Chondrocyte (in vitro differentiated cells): ENCODE measurements around the gene GRAMD2B. TPM values are rescaled to one million over a fixed set of nuclear protein-coding genes. Genes with fewer than 3 reads are reported as not detected.

Experiments
- DNase-seq: peaks from one replicate; pipeline ENCODE4 v3.0.0; 2021; ENCODE audit warnings: mixed read lengths, low spot score
- H3K27ac Mint-ChIP-seq: one replicate; pipeline ENCODE4 v1.8.0; 2021; ENCODE audit warnings: mild to moderate bottlenecking, moderate library complexity, mixed read lengths; ENCODE audit not compliant: unreplicated experiment
- H3K27me3 Mint-ChIP-seq: 2 replicates; pipeline ENCODE4 v1.8.0; 2021; ENCODE audit warnings: low read depth, mixed read lengths
- H3K36me3 Mint-ChIP-seq: 2 replicates; pipeline ENCODE4 v1.8.0; 2021; ENCODE audit warnings: low read depth, mixed read lengths
- H3K4me1 Mint-ChIP-seq: 2 replicates; pipeline ENCODE4 v1.8.0; 2021; ENCODE audit warnings: low read depth, mild to moderate bottlenecking, mixed read lengths
- H3K4me3 Mint-ChIP-seq: one replicate; pipeline ENCODE4 v1.8.0; 2021; ENCODE audit warnings: mild to moderate bottlenecking, moderate library complexity, mixed read lengths; ENCODE audit not compliant: unreplicated experiment
- H3K9me3 Mint-ChIP-seq: 2 replicates; pipeline ENCODE4 v1.8.0; 2021; ENCODE audit warnings: low read depth, mixed read lengths
- total RNA-seq: library from RNA; stranded (reverse); gene quantifications from 3 replicates; pipeline ENCODE4 v1.2.1, GENCODE V29; 2021
- TF ChIP-seq, protein P1 (sequence below): fragments of 200-600 bp; sonication (generic); IDR thresholded peaks from 2 replicates; pipeline ENCODE4 v1.5.0; 2021; ENCODE audit warnings: antibody characterized with exemption, mild to moderate bottlenecking, moderate library complexity

The GRAMD2B gene
- total RNA-seq, 1 donor from 2014 or later = 72.4 TPM

GRCh38 chr5:126521130-126521529 is 97.9 kb downstream of the GRAMD2B start:
- H3K9me3 Mint-ChIP-seq = no peaks in the 10 kb centered on the region
- no peaks in the 10 kb centered on the region for H3K36me3 Mint-ChIP-seq
- TF ChIP-seq, protein P1, sequence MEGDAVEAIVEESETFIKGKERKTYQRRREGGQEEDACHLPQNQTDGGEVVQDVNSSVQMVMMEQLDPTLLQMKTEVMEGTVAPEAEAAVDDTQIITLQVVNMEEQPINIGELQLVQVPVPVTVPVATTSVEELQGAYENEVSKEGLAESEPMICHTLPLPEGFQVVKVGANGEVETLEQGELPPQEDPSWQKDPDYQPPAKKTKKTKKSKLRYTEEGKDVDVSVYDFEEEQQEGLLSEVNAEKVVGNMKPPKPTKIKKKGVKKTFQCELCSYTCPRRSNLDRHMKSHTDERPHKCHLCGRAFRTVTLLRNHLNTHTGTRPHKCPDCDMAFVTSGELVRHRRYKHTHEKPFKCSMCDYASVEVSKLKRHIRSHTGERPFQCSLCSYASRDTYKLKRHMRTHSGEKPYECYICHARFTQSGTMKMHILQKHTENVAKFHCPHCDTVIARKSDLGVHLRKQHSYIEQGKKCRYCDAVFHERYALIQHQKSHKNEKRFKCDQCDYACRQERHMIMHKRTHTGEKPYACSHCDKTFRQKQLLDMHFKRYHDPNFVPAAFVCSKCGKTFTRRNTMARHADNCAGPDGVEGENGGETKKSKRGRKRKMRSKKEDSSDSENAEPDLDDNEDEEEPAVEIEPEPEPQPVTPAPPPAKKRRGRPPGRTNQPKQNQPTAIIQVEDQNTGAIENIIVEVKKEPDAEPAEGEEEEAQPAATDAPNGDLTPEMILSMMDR = no peak
- H3K4me3 Mint-ChIP-seq = no peak overlapping the region
- H3K27me3 Mint-ChIP-seq = no peaks in the 10 kb centered on the region
- H3K4me1 Mint-ChIP-seq = peaks cover 57% of the 10 kb centered on the region
- no peak for DNase-seq
- no peak overlapping the region for H3K27ac Mint-ChIP-seq

DNA sequence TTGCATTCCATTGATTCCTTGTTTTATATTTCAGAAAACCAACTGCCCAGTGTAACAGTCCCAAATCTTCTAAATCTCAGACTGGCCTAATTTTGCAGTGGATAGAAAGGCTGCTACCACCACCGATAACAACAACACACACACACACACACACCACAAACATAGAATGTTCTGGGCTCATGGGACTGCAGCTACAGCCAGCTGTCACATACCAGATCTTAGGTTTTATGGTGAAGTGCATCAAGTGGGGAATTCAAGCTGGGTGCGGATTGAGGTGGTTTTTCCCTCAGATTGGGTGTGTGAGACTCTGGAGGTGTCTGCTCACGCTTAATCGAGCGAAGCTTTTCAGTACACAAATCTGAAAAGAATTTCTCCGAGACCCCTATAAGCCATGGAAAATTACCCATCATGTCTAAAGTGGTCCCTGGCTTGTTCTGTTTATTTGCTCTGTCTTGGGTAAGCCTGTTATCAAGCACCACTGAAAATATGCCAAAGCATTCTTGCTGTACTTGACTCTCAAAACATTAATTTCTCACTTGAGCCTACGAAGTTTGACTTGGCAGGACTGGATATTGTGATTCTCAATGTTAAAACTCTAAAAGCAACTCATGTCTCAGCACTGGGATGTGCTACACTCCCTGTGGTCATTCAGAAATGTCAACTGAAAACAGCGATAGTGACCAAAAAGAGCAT is 100.8 kb downstream of the GRAMD2B start:
- peak overlapping the region; percentile 74 for H3K27ac Mint-ChIP-seq
- TF ChIP-seq, protein P1 = no peak
- DNase-seq = no peak
- no peaks in the 10 kb centered on the region for H3K9me3 Mint-ChIP-seq
- H3K27me3 Mint-ChIP-seq = no peaks in the 10 kb centered on the region
- H3K36me3 Mint-ChIP-seq = no peaks in the 10 kb centered on the region
- H3K4me1 Mint-ChIP-seq = peaks cover 63% of the 10 kb centered on the region
- no peak overlapping the region for H3K4me3 Mint-ChIP-seq

DNA sequence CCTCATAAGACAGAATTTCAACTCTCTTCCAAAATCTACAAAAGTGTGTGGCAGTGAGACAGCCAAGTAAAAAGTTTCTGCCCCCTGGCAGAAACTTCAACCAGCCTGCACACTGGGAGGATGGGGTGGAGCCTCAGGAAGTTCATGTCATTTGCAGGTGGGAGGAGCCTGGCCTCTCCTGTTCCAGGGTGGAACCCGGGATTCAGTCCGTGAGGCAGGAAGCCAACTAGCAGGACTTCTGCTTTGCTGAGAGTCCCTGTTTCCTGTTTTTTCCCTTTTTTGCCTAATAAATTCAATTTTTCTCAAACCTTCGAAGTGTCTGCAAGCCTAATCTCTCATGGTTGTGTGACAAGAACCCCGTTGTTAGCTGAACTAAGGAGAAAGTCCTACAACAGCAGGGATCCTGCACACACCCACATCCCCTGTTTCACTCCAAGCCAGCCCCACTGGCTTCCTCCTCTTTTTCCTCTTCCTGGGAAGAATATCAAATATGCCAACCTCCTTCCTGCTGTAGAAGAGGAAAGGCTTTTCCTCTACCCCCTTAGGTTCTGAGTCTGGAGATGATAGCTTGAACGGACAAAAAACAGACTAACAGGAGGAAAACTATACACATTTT is 102.5 kb downstream of the GRAMD2B start:
- Mint-ChIP-seq H3K27me3 (no peaks in the 10 kb centered on the region), H3K27ac (peak overlapping the region; percentile 90), H3K36me3 (no peaks in the 10 kb centered on the region), H3K9me3 (no peaks in the 10 kb centered on the region), H3K4me1 (peaks cover 49% of the 10 kb centered on the region), H3K4me3 (no peak overlapping the region)
- DNase-seq = no peak
- TF ChIP-seq, protein P1 = no peak

GRCh38 chr5:126526493-126526892 is 103.3 kb downstream of the GRAMD2B start:
- Mint-ChIP-seq H3K9me3 (no peaks in the 10 kb centered on the region), H3K27ac (peak overlapping the region; percentile 88), H3K4me1 (peaks cover 57% of the 10 kb centered on the region), H3K4me3 (no peak overlapping the region), H3K36me3 (no peaks in the 10 kb centered on the region), H3K27me3 (no peaks in the 10 kb centered on the region)
- TF ChIP-seq, protein P1 = no peak
- no peak for DNase-seq

DNA sequence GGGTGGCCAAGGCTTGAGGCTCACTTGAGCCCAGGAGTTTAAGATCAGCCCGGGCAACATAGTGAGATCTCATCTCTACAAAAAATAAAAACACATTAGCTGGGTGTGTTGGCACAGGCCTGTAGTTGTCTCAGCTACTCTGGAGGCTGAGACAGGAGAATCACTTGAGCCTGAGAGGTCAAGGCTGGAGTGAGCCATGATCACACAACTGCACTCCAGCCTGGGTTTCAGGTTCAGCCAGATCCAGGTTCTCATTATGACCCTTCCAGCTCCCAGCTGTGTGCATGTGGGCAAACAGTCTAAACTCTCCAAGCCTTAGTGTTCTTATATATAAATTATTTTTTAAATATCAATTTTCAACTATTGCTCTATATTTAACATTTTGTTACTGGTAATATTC is 103.9 kb downstream of the GRAMD2B start:
- H3K36me3 Mint-ChIP-seq = no peaks in the 10 kb centered on the region
- peaks cover 64% of the 10 kb centered on the region for H3K4me1 Mint-ChIP-seq
- no peaks in the 10 kb centered on the region for H3K27me3 Mint-ChIP-seq
- H3K9me3 Mint-ChIP-seq = no peaks in the 10 kb centered on the region
- H3K4me3 Mint-ChIP-seq = no peak overlapping the region
- H3K27ac Mint-ChIP-seq = peak overlapping the region; percentile 88
- TF ChIP-seq, protein P1 = no peak
- DNase-seq = no peak
